Tibial nerve (tissue), 4 donors: Measurements from ENCODE around the gene SELL. TPM values are rescaled to one million over a fixed set of nuclear protein-coding genes. Genes with fewer than 3 reads are reported as not detected.
"Not testable (repeated sequence)": the region's sequence is repeated elsewhere in the genome, so short reads cannot be mapped to it uniquely, and the experiment has no call there.

Experiments used
- DNase-seq, 2 donors: peaks; one replicate each; pipeline ENCODE4 v3.0.0-alpha.2; 2019; ENCODE audit warnings: low spot score in 2 of 2
- H3K27ac ChIP-seq, 4 donors: fragments of 200-600 bp; sonication (generic) in 3 of 4; one replicate each; pipeline ENCODE4 v1.5.1; 2017 to 2019; ENCODE audit warnings: mild to moderate bottlenecking in 1 of 4
- H3K27me3 ChIP-seq, 2 donors: fragments of 200-600 bp; sonication (generic) in 1 of 2; one replicate each; pipeline versions ENCODE4 v1.5.1 to v1.6.0; 2017 to 2019
- H3K36me3 ChIP-seq, 3 donors: fragments of 200-600 bp; sonication (generic); one replicate each; pipeline ENCODE4 v1.5.1; 2018 to 2019
- H3K4me1 ChIP-seq, 4 donors: fragments of 200-600 bp; sonication (generic) in 3 of 4; one replicate each; pipeline ENCODE4 v1.5.1; 2017 to 2019
- H3K4me3 ChIP-seq, 4 donors: fragments of 200-600 bp; sonication (generic) in 3 of 4; one replicate each; pipeline ENCODE4 v1.5.1; 2017 to 2019; ENCODE audit warnings: mild to moderate bottlenecking in 1 of 4, moderate library complexity in 1 of 4
- H3K9me3 ChIP-seq, 4 donors: fragments of 200-600 bp; sonication (generic) in 3 of 4; one replicate each; pipeline ENCODE4 v1.5.1; 2017 to 2019
- CTCF ChIP-seq, 5 experiments: fragments of 200-600 bp in 3 of 5; fragments of 450-650 bp in 2 of 5; sonication (generic) in 3 of 5; IDR thresholded peaks; one replicate each; pipeline ENCODE4 v1.5.1; 2016 to 2019; ENCODE audit warnings: antibody characterized with exemption in 5 of 5, mild to moderate bottlenecking in 3 of 5, moderate library complexity in 2 of 5
- EP300 ChIP-seq, 2 donors: sonication (generic); formaldehyde crosslinking; IDR thresholded peaks; one replicate each; pipeline ENCODE4 v1.6.1; 2017; ENCODE audit warnings: antibody characterized with exemption in 2 of 2, mild to moderate bottlenecking in 1 of 2
- POLR2A ChIP-seq, 2 donors: fragments of 450-650 bp; IDR thresholded peaks; one replicate each; pipeline ENCODE4 v1.6.1; 2017; ENCODE audit warnings: antibody characterized with exemption in 2 of 2, mild to moderate bottlenecking in 2 of 2, moderate library complexity in 2 of 2
- WGBS, 2 donors: methylation state at CpG; one replicate each; pipeline ENCODE4 v1.1.5; 2018; 5-methylcytosine and 5-hydroxymethylcytosine counted together
- total RNA-seq, 4 donors: library from RNA; depleted of rRNA; stranded (reverse); fragments of >200 nt; gene quantifications; one replicate each; pipeline ENCODE4 v1.1.0, GENCODE V29; 2016

The SELL gene
- total RNA-seq, 4 donors from 2014 or later: 2.1 to 5.0 (median 3.4) TPM

GRCh38 chr1:169723763-169724162 lies 12.3 kb upstream of the SELL start:
- H3K27ac ChIP-seq: peak overlapping the region in 1 of 4 donors; percentile 50
- H3K4me3 ChIP-seq: no peak overlapping the region
- WGBS, 2 donors: 42 to 45% methylated on average over 2 of the region's 2 CpGs

GRCh38 chr1:169722779-169723178 lies 11.4 kb upstream of the SELL start:
- Histone ChIP-seq H3K36me3 (no peaks in the 10 kb centered on the region), H3K9me3 (no peaks in the 10 kb centered on the region), H3K27me3 (no peaks in the 10 kb centered on the region), H3K4me1 (peaks cover 0 to 17% (median 0%) of the 10 kb centered on the region in 4 donors), H3K27ac (peak overlapping the region in 1 of 4 donors; percentile 15), H3K4me3 (no peak overlapping the region)
- DNase-seq: no peak
- no peak for TF ChIP-seq CTCF (IDR thresholded peaks at IDR 0.05)
- TF ChIP-seq EP300 (IDR thresholded peaks at IDR 0.05): no peak
- no peak for TF ChIP-seq POLR2A (IDR thresholded peaks at IDR 0.05)

More at GRCh38 chr1:169723763-169724162, 12.3 kb upstream of the SELL start:
- TF ChIP-seq CTCF (IDR thresholded peaks at IDR 0.05) (no peak), EP300 (IDR thresholded peaks at IDR 0.05) (no peak), POLR2A (IDR thresholded peaks at IDR 0.05) (no peak)
- Histone ChIP-seq H3K36me3 (no peaks in the 10 kb centered on the region), H3K27me3 (no peaks in the 10 kb centered on the region), H3K4me1 (peaks cover 0 to 17% (median 0%) of the 10 kb centered on the region in 4 donors), H3K9me3 (no peaks in the 10 kb centered on the region)
- DNase-seq: no peak

GRCh38 chr1:169715100-169715499 lies 3.7 kb upstream of the SELL start:
- peaks cover 0 to 17% (median 0%) of the 10 kb centered on the region in 4 donors for H3K9me3 ChIP-seq
- not testable (repeated sequence) for H3K36me3 ChIP-seq, DNase-seq, H3K27me3 ChIP-seq, H3K4me3 ChIP-seq, H3K27ac ChIP-seq
- 81 to 89% methylated on average over 2 of the region's 2 CpGs for WGBS, 2 donors
- H3K4me1 ChIP-seq: peaks cover 0 to 12% (median 0%) of the 10 kb centered on the region in 4 donors

- not testable (repeated sequence) for H3K36me3 ChIP-seq, H3K4me3 ChIP-seq, H3K27me3 ChIP-seq, H3K27ac ChIP-seq, DNase-seq
- H3K4me1 ChIP-seq: peaks cover 0 to 12% (median 0%) of the 10 kb centered on the region in 4 donors
- WGBS, 2 donors: 93 to 94% methylated on average over 5 of the region's 5 CpGs
- H3K9me3 ChIP-seq: peaks cover 0 to 17% (median 0%) of the 10 kb centered on the region in 4 donors
These were observed 1.7 kb upstream of the SELL start for GRCh38 chr1:169713090-169713489.

- WGBS, 2 donors: 89 to 93% methylated on average over 2 of the region's 2 CpGs
These were observed 850 bp upstream of the SELL start for GRCh38 chr1:169712309-169712631.

GRCh38 chr1:169708647-169709046 lies 2.8 kb downstream of the SELL start:
- Histone ChIP-seq H3K27ac (no peak overlapping the region), H3K4me3 (no peak overlapping the region), H3K4me1 (peaks cover 0 to 12% (median 0%) of the 10 kb centered on the region in 4 donors), H3K9me3 (peaks cover 0 to 10% (median 0%) of the 10 kb centered on the region in 4 donors), H3K36me3 (no peaks in the 10 kb centered on the region), H3K27me3 (no peaks in the 10 kb centered on the region)
- TF ChIP-seq POLR2A (IDR thresholded peaks at IDR 0.05) (no peak), EP300 (IDR thresholded peaks at IDR 0.05) (no peak), CTCF (IDR thresholded peaks at IDR 0.05) (no peak)
- 85 to 92% methylated on average over 3 of the region's 3 CpGs for WGBS, 2 donors
- DNase-seq: no peak

More at GRCh38 chr1:169712309-169712631, 850 bp upstream of the SELL start:
- Histone ChIP-seq H3K4me1 (peaks cover 0 to 12% (median 0%) of the 10 kb centered on the region in 4 donors), H3K27ac (no peak overlapping the region), H3K9me3 (peaks cover 0 to 17% (median 0%) of the 10 kb centered on the region in 4 donors), H3K27me3 (no peaks in the 10 kb centered on the region), H3K36me3 (no peaks in the 10 kb centered on the region), H3K4me3 (no peak overlapping the region)
- TF ChIP-seq EP300 (IDR thresholded peaks at IDR 0.05): no peak
- TF ChIP-seq POLR2A (IDR thresholded peaks at IDR 0.05): no peak
- no peak for TF ChIP-seq CTCF (IDR thresholded peaks at IDR 0.05)
- DNase-seq: no peak
